NT2/D1 (cell line): ENCODE measurements around the gene HOXC12.

Experiments used
- SUZ12 ChIP-seq: IDR thresholded peaks from 2 replicates; pipeline ENCODE4 v1.6.1; 2011; ENCODE audit not compliant: insufficient read length, insufficient read depth; ENCODE audit errors: extremely low read depth
- YY1 ChIP-seq: IDR thresholded peaks from 2 replicates; pipeline ENCODE4 v1.6.1; 2011; ENCODE audit not compliant: insufficient read length, insufficient read depth

DNA sequence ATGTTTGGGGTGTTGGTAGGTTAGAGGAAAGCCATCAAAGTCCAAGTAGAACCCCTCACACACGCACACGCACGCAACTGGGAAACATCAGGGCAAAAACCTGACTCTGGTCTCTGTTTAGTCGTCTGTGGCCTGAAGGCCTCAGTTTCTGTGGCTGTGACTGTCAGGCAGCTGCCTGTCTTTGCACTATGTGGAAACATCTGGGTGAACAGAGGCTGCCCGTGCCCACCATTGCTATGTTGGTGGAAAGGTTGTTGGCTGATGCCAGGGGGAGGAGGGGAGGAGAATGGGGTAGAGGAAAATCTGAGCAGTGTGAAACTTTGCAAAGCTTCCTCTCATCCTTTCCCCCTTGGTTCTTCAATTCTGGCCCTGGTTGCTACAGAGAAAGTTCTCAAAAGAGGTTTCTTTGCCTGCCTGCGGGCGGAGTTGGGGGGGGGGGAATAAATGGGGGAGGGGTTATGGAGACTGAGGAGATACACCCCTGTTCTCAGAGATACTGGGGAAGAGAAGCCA is 37.7 kb downstream of the HOXC12 start:
- TF ChIP-seq SUZ12 (no peak), YY1 (no peak)
